Measurements from ENCODE around the gene ENAH.

DNA sequence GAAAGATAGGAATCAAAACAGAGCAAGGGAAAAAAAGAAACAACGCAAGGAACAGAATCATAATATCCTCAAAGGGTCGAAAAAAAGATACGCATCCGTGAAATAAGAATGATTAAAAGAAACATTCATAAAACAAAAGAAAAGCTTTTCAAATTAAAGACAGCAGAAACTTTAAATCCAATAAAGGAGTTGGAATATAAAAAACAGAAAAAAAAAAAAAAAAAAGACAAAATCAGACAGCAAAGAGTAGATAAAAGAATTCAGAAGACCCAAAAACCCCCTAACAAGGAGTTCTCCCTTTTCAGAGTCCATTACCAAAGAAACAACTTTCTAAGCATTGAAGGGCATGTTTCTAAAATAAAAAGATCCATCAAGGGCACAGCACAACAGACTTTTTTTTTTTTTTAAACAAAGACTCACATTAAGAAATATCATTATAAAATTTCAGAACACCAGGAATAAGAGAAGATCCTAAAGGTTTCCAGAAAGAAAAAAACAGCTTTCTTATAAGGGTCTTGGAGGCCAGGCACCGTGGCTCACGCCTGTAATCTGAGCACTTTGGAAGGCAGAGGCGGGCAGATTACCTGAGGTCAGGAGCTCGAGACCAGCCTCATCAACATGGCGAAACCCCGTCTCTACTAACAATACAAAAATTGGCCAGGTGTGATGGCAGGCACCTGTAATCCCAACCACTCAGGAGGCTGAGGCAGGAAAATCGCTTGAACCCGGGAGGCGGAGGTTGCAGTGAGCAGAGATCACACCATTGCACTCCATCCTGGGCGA is 44.7 kb downstream of the ENAH start:
- TF ChIP-seq, protein P1, sequence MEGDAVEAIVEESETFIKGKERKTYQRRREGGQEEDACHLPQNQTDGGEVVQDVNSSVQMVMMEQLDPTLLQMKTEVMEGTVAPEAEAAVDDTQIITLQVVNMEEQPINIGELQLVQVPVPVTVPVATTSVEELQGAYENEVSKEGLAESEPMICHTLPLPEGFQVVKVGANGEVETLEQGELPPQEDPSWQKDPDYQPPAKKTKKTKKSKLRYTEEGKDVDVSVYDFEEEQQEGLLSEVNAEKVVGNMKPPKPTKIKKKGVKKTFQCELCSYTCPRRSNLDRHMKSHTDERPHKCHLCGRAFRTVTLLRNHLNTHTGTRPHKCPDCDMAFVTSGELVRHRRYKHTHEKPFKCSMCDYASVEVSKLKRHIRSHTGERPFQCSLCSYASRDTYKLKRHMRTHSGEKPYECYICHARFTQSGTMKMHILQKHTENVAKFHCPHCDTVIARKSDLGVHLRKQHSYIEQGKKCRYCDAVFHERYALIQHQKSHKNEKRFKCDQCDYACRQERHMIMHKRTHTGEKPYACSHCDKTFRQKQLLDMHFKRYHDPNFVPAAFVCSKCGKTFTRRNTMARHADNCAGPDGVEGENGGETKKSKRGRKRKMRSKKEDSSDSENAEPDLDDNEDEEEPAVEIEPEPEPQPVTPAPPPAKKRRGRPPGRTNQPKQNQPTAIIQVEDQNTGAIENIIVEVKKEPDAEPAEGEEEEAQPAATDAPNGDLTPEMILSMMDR (IDR thresholded peaks at IDR 0.05; ENCODE audit: low read length) = no peak
- TF ChIP-seq EZH2phosphoT487 (IDR thresholded peaks at IDR 0.05; ENCODE audit: low read length) = no peak
- no peak for TF ChIP-seq EZH2 (optimal IDR thresholded peaks at IDR 0.05; ENCODE audit: low read depth, low read length)
